GM21526 (cell line): ENCODE data around the gene PRKD1.
A peak's percentile ranks its signal among the peaks of the same experiment; 100 is the strongest.

ENCODE experiments used
- ATAC-seq: cut with Tn5 transposase; IDR thresholded peaks from one replicate; pipeline ENCODE4 v1.9.1; 2021; ENCODE audit warnings: moderate library complexity; ENCODE audit not compliant: unreplicated experiment, low FRiP score

PRKD1 gene

DNA sequence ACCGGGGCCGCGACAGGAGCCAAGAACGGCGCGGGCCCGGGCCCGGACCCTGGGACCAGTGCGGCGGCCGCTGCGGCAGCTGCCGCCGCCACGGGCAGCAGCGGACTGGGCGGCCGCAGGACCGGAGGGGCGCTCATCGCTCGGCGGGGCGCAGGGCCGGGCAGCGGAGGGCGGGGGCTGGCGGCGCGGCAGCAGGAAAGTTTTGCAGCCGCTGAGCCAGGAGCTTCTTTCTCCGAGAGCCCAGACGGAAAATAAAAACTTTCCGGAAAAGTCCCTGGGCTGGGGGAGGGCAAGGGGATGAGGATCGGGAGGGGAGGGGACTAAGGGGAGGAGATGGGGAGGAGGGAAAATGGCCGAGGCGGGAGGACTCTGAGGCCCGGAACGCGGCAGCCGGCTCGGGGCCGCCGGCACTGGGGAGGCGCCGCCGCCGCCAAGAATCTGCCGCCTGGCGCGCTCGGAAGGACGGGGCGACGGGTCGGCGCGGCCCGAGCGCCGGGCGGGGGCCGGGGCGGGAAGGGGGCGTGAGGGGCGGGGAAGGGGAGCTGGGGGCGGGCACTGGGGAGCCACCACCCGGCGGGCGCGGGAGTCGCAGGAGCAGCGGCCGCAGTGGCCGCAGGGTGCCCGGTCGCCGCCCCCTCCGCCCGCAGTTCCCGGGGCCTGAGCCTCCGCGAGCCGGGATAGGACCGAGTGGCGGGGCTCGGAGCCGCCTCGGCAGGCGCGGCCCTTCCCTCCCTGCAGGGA is at the start of gene PRKD1:
Gene PRKD1 (minus strand): TSS at position 472 of the 741 bp plus-strand sequence.
- ATAC-seq = peak; percentile 45

DNA sequence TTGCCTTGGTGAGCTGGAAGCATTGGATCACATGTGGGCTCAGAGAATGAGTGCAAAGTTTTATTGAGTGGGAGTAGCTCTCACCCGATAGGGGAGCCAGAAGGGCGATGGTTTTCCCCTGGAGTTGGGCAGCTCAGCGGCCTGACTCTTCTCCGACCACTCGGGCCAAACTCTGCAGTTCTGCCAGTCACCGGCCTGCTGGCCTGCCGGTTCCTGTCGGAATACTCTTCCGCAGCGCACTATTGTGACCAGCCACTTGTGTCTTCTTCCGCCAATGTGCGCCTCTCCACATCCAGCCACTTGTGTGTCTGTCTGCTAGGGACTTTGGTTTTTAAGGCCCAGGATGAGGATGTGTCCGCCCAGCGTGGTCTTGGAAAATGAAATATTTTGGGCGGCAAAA is 43.5 kb upstream of the PRKD1 start:
- no peak for ATAC-seq

DNA sequence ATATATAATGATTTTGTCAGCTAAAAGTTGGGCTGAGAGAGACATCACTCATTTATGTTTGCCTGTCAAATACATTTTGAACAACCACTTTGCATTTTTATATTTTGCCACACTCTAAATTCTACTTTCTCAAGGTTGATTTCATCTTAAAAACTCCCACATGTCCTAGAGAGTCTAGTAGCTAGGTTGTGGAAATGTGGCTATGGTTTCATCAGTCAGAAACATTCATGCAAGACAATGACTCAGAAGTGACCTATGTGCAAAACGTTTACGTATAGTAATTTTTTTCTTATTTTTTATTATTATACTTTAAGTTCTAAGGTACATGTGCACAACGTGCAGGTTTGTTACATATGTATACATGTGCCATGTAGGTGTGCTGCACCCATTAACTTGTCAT is 27.4 kb upstream of the PRKD1 start:
- no peak for ATAC-seq

DNA sequence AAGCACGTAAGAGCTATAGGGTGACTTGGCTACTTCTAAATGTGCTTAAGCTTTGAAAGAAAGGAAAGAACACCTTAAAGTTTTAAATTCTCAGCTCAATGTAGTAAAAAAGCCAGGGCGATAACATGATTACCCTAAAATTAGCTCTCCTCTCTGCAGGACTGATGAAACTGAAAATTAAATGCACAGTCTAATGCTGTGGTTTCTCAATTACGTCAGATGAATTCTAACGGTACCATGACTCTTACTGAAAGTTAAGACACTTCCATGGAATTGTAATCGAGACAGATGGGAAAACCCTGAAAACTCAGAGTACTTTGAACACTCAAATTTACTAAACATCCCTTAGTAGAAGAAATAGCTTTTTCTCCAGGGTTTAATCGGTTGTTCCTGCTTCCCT is 25.9 kb upstream of the PRKD1 start:
- no peak for ATAC-seq

DNA sequence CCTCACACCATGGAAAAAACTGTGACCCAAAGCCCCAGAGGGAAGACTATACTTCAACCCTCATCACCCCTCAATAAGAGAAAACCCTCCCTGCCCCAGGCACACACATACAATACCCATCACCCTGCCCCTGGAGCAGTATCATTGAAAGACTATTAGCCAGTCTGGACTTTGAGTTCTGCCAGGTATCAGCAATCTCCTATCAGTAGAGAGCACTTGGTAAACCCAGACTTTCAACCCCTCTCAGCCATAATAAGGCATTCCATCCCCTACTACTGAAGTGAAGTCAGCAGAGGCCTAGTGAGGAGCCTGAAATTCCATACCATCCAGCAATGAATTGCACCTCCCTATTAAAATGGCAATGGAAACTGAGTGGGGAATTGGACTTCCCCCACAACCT is 16.4 kb upstream of the PRKD1 start:
- no peak for ATAC-seq

DNA sequence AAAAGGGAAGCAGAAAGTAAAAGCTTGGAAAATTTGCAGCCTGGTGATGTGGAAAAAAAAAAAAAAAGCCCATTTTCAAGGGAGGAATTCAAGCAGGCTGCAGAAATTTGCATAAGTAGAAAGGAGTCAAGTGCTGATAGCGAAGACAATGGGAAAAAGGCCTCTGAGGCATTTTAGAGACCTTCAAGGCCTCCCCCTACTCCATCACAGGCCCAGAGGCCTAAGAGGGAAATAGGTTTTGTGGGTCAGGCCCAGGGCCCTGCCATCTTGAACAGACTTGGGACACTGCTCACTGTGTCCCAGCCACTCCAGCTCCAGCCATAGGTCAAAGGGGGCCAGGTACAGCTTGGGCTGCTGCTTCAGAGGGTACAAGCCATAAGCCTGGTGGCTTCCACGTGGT is 13.8 kb upstream of the PRKD1 start:
- no peak for ATAC-seq

- no peak for ATAC-seq
These were observed 12.8 kb upstream of the PRKD1 start for GRCh38 chr14:29940482-29940881.

GRCh38 chr14:29937116-29937515 is 9.5 kb upstream of the PRKD1 start:
- no peak for ATAC-seq

GRCh38 chr14:29930283-29930682 is 2.6 kb upstream of the PRKD1 start:
- ATAC-seq = no peak

- no peak for ATAC-seq
These were observed 532 bp upstream of the PRKD1 start for GRCh38 chr14:29928117-29928640.

DNA sequence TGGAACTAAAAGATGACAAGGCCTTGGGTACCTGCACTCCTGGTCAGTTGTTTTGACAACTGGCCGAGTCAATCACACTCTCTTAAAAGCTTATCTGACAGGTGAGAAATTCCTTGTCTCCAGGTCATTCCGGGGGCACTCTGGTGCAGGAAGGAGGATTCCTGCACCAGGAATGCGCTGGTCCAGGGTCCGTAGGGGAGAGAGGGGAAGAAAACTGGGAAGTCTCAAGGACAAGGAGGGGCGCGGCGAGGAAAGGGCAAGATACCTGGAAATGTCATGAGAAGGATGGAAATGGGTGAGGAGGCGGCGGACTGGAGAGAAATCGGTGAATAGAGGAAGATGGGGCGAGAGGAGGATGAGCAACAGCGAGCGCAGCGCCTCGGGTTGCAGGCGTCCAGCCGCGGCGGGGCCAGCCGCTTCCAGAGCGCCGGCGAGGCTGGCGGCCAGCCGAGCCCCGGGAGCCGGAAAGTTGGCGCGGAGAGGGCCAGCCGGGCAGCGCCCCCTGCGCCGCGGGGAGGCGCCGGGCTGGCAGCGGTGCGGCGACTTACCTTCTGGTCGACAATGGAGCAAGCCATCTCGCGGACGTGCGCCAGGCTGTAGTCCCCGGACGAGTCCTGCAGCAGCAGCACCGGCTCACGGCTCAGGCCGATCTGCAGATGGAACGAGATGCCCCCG is 809 bp downstream of the PRKD1 start:
- ATAC-seq = peak; percentile 64

GRCh38 chr14:29926228-29926627 is 1.4 kb downstream of the PRKD1 start:
- no peak for ATAC-seq

DNA sequence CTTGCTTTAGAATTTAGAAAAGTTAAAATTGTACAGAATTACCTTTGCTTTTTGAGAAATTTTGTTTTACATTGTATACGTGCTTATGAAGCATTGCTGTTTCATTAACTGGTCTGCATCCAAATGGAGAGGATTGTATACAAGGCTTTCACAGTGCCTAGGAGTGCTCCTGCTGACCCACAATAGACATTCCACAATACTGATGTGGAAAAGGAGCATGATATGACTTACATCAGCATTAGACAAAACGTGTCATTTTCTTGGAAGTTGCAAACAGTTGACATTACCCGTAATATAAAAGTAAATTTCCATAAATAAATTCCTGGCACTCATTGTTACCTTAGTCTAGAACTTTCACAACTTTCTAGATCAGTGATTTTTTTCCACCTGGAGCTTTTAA is 1.9 kb downstream of the PRKD1 start:
- no peak for ATAC-seq

- ATAC-seq = no peak
These were observed 2.4 kb downstream of the PRKD1 start for GRCh38 chr14:29925101-29925722.

- ATAC-seq = no peak
These were observed 7.8 kb downstream of the PRKD1 start for GRCh38 chr14:29919845-29920244.

DNA sequence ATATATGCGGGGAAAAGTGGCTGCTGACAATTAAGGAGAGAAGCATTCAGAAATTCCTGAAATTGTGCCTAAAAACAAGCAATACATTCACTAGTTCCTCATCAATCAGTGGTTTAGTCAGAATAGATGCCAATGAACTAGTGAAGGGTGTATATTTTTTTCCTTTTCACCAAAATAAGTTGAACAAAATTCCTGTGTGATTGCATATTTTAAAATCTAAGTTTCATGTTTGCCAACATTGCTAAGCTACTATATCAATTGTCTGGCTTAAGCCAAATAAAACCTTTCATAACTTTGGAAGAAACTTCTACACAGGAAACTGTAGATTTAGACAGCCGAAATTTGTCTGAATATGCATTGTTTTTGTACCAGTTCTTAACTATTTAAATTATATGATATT is 8.7 kb downstream of the PRKD1 start:
- no peak for ATAC-seq

DNA sequence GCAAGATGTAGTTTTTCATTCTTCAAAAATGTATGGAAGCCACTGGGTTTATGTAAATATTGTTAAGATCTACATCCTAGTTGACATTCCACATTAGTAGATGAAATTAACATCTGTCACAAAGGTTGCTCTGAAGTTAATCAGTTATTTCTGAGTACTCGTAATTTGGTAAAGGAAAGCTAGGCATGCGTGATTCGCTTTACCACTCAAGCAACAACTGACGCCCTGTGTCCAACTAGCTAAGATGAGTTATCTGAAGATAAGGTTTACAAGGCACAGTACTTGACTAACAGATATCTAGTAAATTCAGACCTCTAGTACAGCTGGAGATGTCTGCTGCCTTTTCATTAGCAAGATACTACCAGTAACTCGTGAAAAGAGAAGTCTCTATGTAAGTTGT is 14.1 kb downstream of the PRKD1 start:
- ATAC-seq = no peak

GRCh38 chr14:29911810-29912209 is 15.8 kb downstream of the PRKD1 start:
- ATAC-seq = no peak

GRCh38 chr14:29908652-29909577 is 18.7 kb downstream of the PRKD1 start:
- no peak for ATAC-seq

- no peak for ATAC-seq
These were observed 21.3 kb downstream of the PRKD1 start for GRCh38 chr14:29906256-29906870.
